GM12878 (cell line): Measurements from ENCODE around the gene UBE2L5. TPM values are rescaled to one million over a fixed set of nuclear protein-coding genes. Genes with fewer than 3 reads are reported as not detected.

Experiments used
- ATAC-seq: fragments of 200-7000 bp; cut with Tn5 transposase; 3 replicates; pipeline ENCODE4 v1.9.1; 2020; ENCODE audit warnings: mild to moderate bottlenecking, moderate library complexity
- BruUV-seq: library from RNA; stranded (reverse); fragments of 400-500 nt; replicated peaks from 2 replicates; lab custom pipeline; 2021; lab: Mats Ljungman, UMichigan
- CTCF ChIA-PET: fragments of 300-600 bp; sonication (Branson Sonifier 250); formaldehyde crosslinking; extraction: SDS; loops from one replicate; lab custom pipeline; 2021; ENCODE audit warnings: inconsistent platforms; lab: Yijun Ruan, JAX
- POLR2A ChIA-PET: fragments of 350-600 bp; formaldehyde crosslinking; extraction: SDS; loops from one replicate; lab custom pipeline; 2021; ENCODE audit warnings: inconsistent platforms; lab: Charles Lee
- RAD21 ChIA-PET: fragments of 300-600 bp; sonication (Branson Sonifier 250); formaldehyde crosslinking; loops from one replicate; lab custom pipeline; 2023; ENCODE audit warnings: antibody characterized with exemption; ENCODE audit not compliant: unreplicated experiment; lab: Charles Lee
- SMC1A ChIA-PET: fragments of 300-600 bp; sonication (Branson Sonifier 250); formaldehyde crosslinking; loops from one replicate; lab custom pipeline; 2023; ENCODE audit not compliant: unreplicated experiment, uncharacterized antibody; lab: Charles Lee
- DNase-seq: peaks from one replicate; pipeline ENCODE4 v3.0.0-alpha.2; 2011; ENCODE audit warnings: low read depth, low spot score
- FAIRE-seq: peaks from 3 replicates; lab custom pipeline; 2011; peaks lifted over from hg19 to GRCh38; lab: Jason Lieb, UNC
- H2AFZ ChIP-seq: 2 replicates; pipeline ENCODE4 v1.6.0; 2011; ENCODE audit warnings: low read depth, low read length, control low read depth; ENCODE audit not compliant: control insufficient read depth
- H3K27ac ChIP-seq: 2 replicates; pipeline ENCODE4 v1.5.1; 2011; ENCODE audit warnings: control low read depth; ENCODE audit not compliant: control insufficient read depth, insufficient read depth
- H3K27me3 ChIP-seq, 2 experiments: replicated peaks in 1 of 2; 2 replicates each; pipeline versions ENCODE4 v1.6.0 to v1.6.1; 2011; ENCODE audit warnings: low read length in 1 of 2; ENCODE audit not compliant: control insufficient read depth in 2 of 2, insufficient read depth in 2 of 2
- H3K36me3 ChIP-seq, 2 experiments: 2 replicates each; pipeline ENCODE4 v1.5.1; 2011; ENCODE audit warnings: low read length in 1 of 2; ENCODE audit not compliant: control insufficient read depth in 2 of 2, insufficient read depth in 2 of 2
- H3K4me1 ChIP-seq: 2 replicates; pipeline ENCODE4 v1.6.1; 2011; ENCODE audit warnings: mild to moderate bottlenecking, low read length, moderate library complexity, mixed read lengths; ENCODE audit not compliant: control insufficient read depth, insufficient read depth
- H3K4me2 ChIP-seq: 2 replicates; pipeline ENCODE4 v1.6.0; 2011; ENCODE audit warnings: control low read depth; ENCODE audit not compliant: control insufficient read depth, insufficient read depth
- H3K4me3 ChIP-seq: fragments of 200-600 bp; sonication (generic); 2 replicates; pipeline ENCODE4 v1.5.1; 2016
- H3K79me2 ChIP-seq: 2 replicates; pipeline ENCODE4 v1.6.0; 2011; ENCODE audit warnings: low read length; ENCODE audit not compliant: control insufficient read depth, insufficient read depth
- H3K9ac ChIP-seq: 2 replicates; pipeline ENCODE4 v1.8.0; 2011; ENCODE audit warnings: low read length, control low read depth, mixed read lengths; ENCODE audit not compliant: control insufficient read depth, insufficient read depth
- H3K9me3 ChIP-seq: replicated peaks from 3 replicates; pipeline ENCODE4 v1.5.1; 2011; ENCODE audit warnings: mild to moderate bottlenecking, low read length; ENCODE audit not compliant: control insufficient read depth, insufficient read depth
- H4K20me1 ChIP-seq: 2 replicates; pipeline ENCODE4 v1.6.0; 2011; ENCODE audit not compliant: control insufficient read depth, insufficient read depth
- CBFB ChIP-seq: IDR thresholded peaks from 2 replicates; pipeline ENCODE4 v1.6.1; 2016; ENCODE audit warnings: antibody characterized with exemption, low read depth
- CEBPB ChIP-seq, 2 experiments: fragments of 150-350 bp in 1 of 2; IDR thresholded peaks; 2 replicates each; pipeline ENCODE4 v1.6.1; 2012 to 2014; ENCODE audit warnings: low read depth in 2 of 2, low read length in 2 of 2, borderline replicate concordance in 1 of 2, inconsistent platforms in 1 of 2
- EED ChIP-seq: sonication (generic); IDR thresholded peaks from 2 replicates; pipeline ENCODE4 v1.6.1; 2016; ENCODE audit warnings: antibody characterized with exemption, low read depth
- ZZZ3 ChIP-seq: IDR thresholded peaks from 2 replicates; pipeline ENCODE4 v1.6.1; 2011; ENCODE audit warnings: low read depth; ENCODE audit not compliant: control insufficient read depth, insufficient read length
- WGBS: methylation state at CpG from one replicate; pipeline ENCODE4 v1.1.6; 2016; ENCODE audit warnings: low lambda C conversion rate; ENCODE audit not compliant: insufficient replicate concordance, insufficient coverage; ENCODE audit errors: missing lambda C conversion rate; 5-methylcytosine and 5-hydroxymethylcytosine counted together
- in situ Hi-C: fragments of 300-500 bp; cut with MboI; formaldehyde crosslinking; loops from 9 replicates; pipeline ENCODE4 v1.14.3; 2018; ENCODE audit warnings: mixed read lengths
- intact Hi-C: fragments of 100-400 bp; cut with micrococcal nuclease; formaldehyde crosslinking; loops from one replicate; pipeline ENCODE4 v1.14.2; 2022; ENCODE audit not compliant: unreplicated experiment
- polyA plus RNA-seq, 11 experiments: library from polyadenylated mRNA; depleted of rRNA in 4 of 11; unstranded in 6 of 11; stranded (reverse) in 5 of 11; fragments of >200 nt; fragmentation: Nextera tagmentation in 4 of 11; fragmentation: Illumina TruSeq in 1 of 11; extraction: Ambion mirVana in 4 of 11; extraction: Trizol in 1 of 11; gene quantifications; 1 replicate in 1 of 11; 2 replicates in 10 of 11; pipeline versions ENCODE4 v1.2.1 to v1.2.3, GENCODE V29; 2011 to 2016; ENCODE audit warnings: inconsistent platforms in 2 of 11, missing spikeins in 2 of 11, low read depth in 1 of 11
- total RNA-seq, 4 experiments: library from RNA; depleted of rRNA in 3 of 4; stranded (reverse); fragments of >200 nt in 3 of 4; fragmentation: Illumina TruSeq in 1 of 4; extraction: Trizol in 1 of 4; gene quantifications; 2 replicates each; pipeline versions ENCODE4 v1.2.1 to v1.2.3, GENCODE V29; 2013 to 2021
- TF ChIP-seq, protein P1 (sequence below): fragments of 450-650 bp; formaldehyde crosslinking; IDR thresholded peaks from 2 replicates; pipeline ENCODE4 v1.4.0; 2022; ENCODE audit warnings: mild to moderate bottlenecking, moderate library complexity
- TF ChIP-seq, protein P2 (sequence below): fragments of 450-650 bp; formaldehyde crosslinking; IDR thresholded peaks from 2 replicates; pipeline ENCODE4 v1.5.0; 2022; ENCODE audit warnings: mild to moderate bottlenecking, missing genetic modification characterization

Gene UBE2L5
- total and polyA plus RNA-seq, 10 of the 15 experiments (the other 5 are each of a cell fraction or from before 2014, with no cell fraction given): 0.03 to 1.1 (median 0.19) TPM; not detected in 2

DNA sequence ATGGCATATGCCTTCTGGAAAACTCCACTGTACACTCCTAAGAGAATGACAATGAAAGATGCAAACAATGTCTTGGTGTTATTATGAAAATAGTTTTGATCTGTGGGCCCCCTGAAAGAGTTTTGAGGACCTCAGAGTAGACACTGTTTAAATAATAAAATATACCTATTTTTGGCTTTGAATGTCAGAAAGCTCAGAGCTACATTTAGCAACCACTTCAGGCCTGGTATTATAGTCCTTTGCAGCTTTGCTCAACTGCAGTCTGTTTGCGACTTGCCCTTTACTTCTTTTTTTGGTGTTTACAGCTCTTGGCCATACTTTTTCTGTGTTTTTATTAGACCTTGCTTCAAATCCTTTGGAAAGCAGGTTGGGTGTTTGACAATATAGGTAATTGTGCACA, 5.8 kb upstream of the UBE2L5 start:
- Histone ChIP-seq H3K9me3 (no peaks in the 10 kb centered on the region), H3K4me1 (peaks cover 15% of the 10 kb centered on the region), H3K27me3 (no peaks in the 10 kb centered on the region), H3K36me3 (no peaks in the 10 kb centered on the region), H3K4me3 (no peak overlapping the region), H3K27ac (no peak overlapping the region), H3K4me2 (no peak overlapping the region), H4K20me1 (no peaks in the 10 kb centered on the region), H2AFZ (no peak overlapping the region), H3K9ac (no peak overlapping the region), H3K79me2 (no peaks in the 10 kb centered on the region)
- no peak for TF ChIP-seq ZZZ3
- POLR2A ChIA-PET: interaction anchor here (0.7 to 1.8 kb wide), 5 partner anchors 9 to 110 kb away, joined by 3 to 6 read pairs (median 3); partner anchors contain the start of gene KATNAL1
- intact Hi-C loops: no loop called here
- 42% methylated on average over 1 of the region's 1 CpG for WGBS
- RAD21 ChIA-PET: interaction anchor here (0.6 to 2.0 kb wide), 5 partner anchors 15 to 199 kb away, joined by 3 to 10 read pairs (median 3); partner anchors contain the start of gene HMGB1
- no TSS peak for BruUV-seq
- FAIRE-seq (no peak), DNase-seq (no peak), ATAC-seq (no peak)
- SMC1A ChIA-PET: interaction anchor here (0.7 to 6.9 kb wide), 11 partner anchors 10 to 48 kb away, joined by 3 to 73 read pairs (median 4); no protein-coding TSS in a partner anchor
- in situ Hi-C loops: no loop called here
- CTCF ChIA-PET: interaction anchor here (1.0 to 2.5 kb wide), 5 partner anchors 9 to 284 kb away, joined by 3 to 5 read pairs (median 4); no protein-coding TSS in a partner anchor

DNA sequence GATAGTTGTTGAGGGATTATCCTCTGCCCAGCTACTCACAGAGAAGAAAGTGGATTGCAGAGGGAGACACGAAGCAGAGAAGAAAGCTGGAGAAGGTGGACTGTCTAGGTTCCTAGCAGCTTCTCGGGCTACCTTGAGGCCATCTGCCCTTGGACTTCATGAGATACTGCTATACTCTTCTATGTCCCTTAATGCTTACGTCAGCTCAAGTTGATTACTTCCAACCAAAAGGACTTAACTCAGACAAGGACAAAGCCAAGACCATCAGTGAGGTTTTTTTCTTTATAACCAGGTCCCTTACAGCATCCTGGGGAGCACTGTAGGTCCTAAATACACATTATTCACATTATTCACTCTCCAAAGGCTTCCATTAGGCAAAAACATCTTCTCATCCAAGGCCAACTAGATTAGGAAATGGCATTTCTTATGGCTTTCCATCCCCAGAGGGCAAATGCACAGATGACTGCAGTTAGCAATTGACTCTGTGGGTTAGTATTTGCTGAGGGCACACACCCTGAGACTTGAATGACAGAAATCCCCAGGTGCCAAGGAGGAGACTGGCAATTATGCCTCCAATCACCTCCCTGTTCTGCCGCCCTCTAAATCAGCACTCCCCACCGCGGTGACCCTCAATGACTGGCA, 4.1 kb upstream of the UBE2L5 start:
- no peaks in the 10 kb centered on the region for H3K9me3 ChIP-seq
- BruUV-seq: no TSS peak
- POLR2A ChIA-PET: interaction anchor here (0.6 to 1.5 kb wide), 4 partner anchors 13 to 37 kb away, joined by 3 read pairs; no protein-coding TSS in a partner anchor
- in situ Hi-C loops: no loop called here
- WGBS: 100% methylated on average over 6 of the region's 6 CpGs
- RAD21 ChIA-PET: interaction anchor here (0.7 to 2.2 kb wide), 4 partner anchors 12 to 286 kb away, joined by 3 to 10 read pairs (median 4); no protein-coding TSS in a partner anchor
- H3K9ac ChIP-seq: no peak overlapping the region
- H3K79me2 ChIP-seq: no peaks in the 10 kb centered on the region
- TF ChIP-seq, protein P1, sequence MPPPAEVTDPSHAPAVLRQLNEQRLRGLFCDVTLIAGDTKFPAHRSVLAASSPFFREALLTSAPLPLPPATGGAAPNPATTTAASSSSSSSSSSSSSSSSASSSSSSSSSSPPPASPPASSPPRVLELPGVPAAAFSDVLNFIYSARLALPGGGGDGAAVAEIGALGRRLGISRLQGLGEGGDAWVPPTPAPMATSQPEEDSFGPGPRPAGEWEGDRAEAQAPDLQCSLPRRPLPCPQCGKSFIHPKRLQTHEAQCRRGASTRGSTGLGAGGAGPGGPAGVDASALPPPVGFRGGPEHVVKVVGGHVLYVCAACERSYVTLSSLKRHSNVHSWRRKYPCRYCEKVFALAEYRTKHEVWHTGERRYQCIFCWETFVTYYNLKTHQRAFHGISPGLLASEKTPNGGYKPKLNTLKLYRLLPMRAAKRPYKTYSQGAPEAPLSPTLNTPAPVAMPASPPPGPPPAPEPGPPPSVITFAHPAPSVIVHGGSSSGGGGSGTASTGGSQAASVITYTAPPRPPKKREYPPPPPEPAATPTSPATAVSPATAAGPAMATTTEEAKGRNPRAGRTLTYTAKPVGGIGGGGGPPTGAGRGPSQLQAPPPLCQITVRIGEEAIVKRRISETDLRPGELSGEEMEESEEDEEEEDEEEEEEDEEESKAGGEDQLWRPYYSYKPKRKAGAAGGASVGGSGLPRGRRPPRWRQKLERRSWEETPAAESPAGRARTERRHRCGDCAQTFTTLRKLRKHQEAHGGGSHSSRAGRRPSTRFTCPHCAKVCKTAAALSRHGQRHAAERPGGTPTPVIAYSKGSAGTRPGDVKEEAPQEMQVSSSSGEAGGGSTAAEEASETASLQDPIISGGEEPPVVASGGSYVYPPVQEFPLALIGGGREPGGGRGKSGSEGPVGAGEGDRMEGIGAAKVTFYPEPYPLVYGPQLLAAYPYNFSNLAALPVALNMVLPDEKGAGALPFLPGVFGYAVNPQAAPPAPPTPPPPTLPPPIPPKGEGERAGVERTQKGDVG (CRISPR knock-in tag): no peak
- TF ChIP-seq, protein P2, sequence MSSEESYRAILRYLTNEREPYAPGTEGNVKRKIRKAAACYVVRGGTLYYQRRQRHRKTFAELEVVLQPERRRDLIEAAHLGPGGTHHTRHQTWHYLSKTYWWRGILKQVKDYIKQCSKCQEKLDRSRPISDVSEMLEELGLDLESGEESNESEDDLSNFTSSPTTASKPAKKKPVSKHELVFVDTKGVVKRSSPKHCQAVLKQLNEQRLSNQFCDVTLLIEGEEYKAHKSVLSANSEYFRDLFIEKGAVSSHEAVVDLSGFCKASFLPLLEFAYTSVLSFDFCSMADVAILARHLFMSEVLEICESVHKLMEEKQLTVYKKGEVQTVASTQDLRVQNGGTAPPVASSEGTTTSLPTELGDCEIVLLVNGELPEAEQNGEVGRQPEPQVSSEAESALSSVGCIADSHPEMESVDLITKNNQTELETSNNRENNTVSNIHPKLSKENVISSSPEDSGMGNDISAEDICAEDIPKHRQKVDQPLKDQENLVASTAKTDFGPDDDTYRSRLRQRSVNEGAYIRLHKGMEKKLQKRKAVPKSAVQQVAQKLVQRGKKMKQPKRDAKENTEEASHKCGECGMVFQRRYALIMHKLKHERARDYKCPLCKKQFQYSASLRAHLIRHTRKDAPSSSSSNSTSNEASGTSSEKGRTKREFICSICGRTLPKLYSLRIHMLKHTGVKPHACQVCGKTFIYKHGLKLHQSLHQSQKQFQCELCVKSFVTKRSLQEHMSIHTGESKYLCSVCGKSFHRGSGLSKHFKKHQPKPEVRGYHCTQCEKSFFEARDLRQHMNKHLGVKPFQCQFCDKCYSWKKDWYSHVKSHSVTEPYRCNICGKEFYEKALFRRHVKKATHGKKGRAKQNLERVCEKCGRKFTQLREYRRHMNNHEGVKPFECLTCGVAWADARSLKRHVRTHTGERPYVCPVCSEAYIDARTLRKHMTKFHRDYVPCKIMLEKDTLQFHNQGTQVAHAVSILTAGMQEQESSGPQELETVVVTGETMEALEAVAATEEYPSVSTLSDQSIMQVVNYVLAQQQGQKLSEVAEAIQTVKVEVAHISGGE (CRISPR knock-in tag): no peak
- TF ChIP-seq CBFB (no peak), CEBPB (IDR thresholded peaks at IDR 0.05; ENCODE audit: borderline replicate concordance in 1 of 2, low read depth in 2 of 2, low read length in 2 of 2) (no peak), EED (no peak)
- TF ChIP-seq, all 136 proteins: peak for 0
- DNase-seq: no peak
- Histone ChIP-seq H3K4me3 (no peak overlapping the region), H3K36me3 (no peaks in the 10 kb centered on the region), H4K20me1 (no peaks in the 10 kb centered on the region), H3K4me2 (no peak overlapping the region), H2AFZ (no peak overlapping the region), H3K4me1 (peaks cover 15% of the 10 kb centered on the region), H3K27ac (no peak overlapping the region), H3K27me3 (no peaks in the 10 kb centered on the region)
- no peak for FAIRE-seq
- intact Hi-C loops: no loop called here
- ChIA-PET SMC1A (interaction anchor here (0.6 to 6.9 kb wide), 5 partner anchors 12 to 285 kb away, joined by 3 to 73 read pairs (median 4); no protein-coding TSS in a partner anchor), CTCF (interaction anchor here (1.0 to 2.5 kb wide), 4 partner anchors 12 to 286 kb away, joined by 3 to 5 read pairs (median 3); no protein-coding TSS in a partner anchor)
- no peak for ATAC-seq
